Panc1 (cell line): ENCODE results near the gene ANKLE1.

Source experiments
- CTCF ChIP-seq: fragments of 450-650 bp; IDR thresholded peaks from 2 replicates; pipeline ENCODE4 v1.5.1; 2017; ENCODE audit warnings: mild to moderate bottlenecking
- POLR2AphosphoS5 ChIP-seq: IDR thresholded peaks from 2 replicates; pipeline ENCODE4 v1.6.1; 2012; ENCODE audit warnings: mild to moderate bottlenecking, low read depth, low read length, moderate library complexity
- TF ChIP-seq, protein P1 (sequence below), 2 experiments: IDR thresholded peaks; 2 replicates each; pipeline ENCODE4 v1.6.1; 2011 to 2012; ENCODE audit warnings: low read depth in 2 of 2, control low read depth in 1 of 2, low read length in 1 of 2, mild to moderate bottlenecking in 1 of 2, moderate library complexity in 1 of 2; ENCODE audit not compliant: insufficient read depth in 1 of 2

DNA sequence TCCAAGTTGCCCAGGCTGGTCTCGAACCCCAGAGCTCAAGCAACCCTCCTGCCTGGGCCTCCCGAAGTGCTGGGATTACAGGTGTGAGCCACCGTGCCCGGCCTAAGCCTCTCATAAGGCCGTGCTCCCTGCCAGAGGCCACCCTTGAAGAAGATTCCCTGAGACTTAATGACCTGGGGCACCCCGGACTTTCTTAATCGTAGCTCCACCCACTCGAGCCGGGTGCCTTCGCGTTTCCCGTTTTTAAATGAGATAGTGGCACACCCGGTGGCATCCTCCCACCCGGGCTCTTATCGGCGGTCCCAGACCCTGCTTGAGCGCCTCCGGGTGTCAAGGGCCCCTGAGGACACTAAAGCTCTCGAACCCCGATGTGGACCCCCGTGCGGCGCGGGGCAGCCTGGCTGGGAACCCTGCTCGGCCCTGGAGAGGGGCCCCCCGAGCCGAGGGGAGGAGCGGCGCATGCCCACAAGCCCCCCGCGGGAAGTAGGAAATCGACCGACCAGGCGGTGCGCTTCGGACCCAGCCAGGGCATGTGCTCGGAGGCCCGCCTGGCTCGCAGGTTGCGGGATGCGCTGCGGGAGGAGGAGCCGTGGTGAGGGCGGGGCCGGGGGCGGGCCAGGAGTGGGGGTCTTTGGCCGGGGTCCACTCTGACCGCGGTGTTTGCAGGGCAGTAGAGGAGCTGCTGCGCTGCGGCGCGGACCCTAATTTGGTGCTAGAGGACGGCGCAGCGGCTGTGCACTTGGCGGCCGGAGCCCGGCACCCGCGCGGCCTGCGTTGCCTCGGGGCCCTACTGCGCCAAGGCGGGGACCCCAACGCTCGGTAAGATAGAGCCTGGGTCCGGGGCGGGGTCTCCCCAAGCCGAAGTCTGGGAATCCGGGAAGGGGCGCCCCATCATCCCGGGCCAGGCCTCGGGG, at the start of gene ANKLE1:
- no peak for TF ChIP-seq CTCF
- no peak for TF ChIP-seq POLR2AphosphoS5
- TF ChIP-seq, protein P1, sequence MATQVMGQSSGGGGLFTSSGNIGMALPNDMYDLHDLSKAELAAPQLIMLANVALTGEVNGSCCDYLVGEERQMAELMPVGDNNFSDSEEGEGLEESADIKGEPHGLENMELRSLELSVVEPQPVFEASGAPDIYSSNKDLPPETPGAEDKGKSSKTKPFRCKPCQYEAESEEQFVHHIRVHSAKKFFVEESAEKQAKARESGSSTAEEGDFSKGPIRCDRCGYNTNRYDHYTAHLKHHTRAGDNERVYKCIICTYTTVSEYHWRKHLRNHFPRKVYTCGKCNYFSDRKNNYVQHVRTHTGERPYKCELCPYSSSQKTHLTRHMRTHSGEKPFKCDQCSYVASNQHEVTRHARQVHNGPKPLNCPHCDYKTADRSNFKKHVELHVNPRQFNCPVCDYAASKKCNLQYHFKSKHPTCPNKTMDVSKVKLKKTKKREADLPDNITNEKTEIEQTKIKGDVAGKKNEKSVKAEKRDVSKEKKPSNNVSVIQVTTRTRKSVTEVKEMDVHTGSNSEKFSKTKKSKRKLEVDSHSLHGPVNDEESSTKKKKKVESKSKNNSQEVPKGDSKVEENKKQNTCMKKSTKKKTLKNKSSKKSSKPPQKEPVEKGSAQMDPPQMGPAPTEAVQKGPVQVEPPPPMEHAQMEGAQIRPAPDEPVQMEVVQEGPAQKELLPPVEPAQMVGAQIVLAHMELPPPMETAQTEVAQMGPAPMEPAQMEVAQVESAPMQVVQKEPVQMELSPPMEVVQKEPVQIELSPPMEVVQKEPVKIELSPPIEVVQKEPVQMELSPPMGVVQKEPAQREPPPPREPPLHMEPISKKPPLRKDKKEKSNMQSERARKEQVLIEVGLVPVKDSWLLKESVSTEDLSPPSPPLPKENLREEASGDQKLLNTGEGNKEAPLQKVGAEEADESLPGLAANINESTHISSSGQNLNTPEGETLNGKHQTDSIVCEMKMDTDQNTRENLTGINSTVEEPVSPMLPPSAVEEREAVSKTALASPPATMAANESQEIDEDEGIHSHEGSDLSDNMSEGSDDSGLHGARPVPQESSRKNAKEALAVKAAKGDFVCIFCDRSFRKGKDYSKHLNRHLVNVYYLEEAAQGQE (IDR thresholded peaks at IDR 0.05; ENCODE audit: insufficient read depth in 1 of 2, low read depth in 2 of 2, low read length in 1 of 2) = no peak
